ENCODE results near the gene VAV2.

The VAV2 gene

GRCh38 chr9:133869674-133870405, 122.3 kb downstream of the VAV2 start:
- DNase-seq (ENCODE audit: low read depth): no peak

DNA sequence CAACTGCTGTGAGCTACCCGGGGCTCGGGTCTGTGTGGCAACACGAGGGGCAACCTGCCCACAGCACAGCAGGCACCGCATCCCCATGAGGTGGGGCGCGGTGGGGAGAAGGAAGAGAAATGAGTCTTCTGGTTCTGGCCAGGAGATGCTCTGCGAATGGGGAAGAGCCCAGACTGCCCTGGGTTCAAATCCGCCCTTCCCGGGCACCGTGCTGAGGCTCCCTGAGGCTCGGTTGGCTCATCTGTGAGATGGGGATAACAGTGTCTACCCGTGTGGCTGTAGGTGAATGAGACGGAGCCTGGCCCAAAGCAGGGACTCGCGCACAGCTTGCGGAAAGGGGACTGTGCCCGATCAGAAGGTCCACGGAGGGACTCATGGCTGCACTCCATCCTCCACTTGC, 123.9 kb downstream of the VAV2 start:
- DNase-seq (ENCODE audit: low read depth): no peak
- no peak overlapping the region for H3K4me3 ChIP-seq (ENCODE audit: control insufficient read depth, low read depth, low read length)
- TF ChIP-seq CTCF (conservative IDR thresholded peaks at IDR 0.05; ENCODE audit: control insufficient read depth, insufficient read depth, low read depth, low read length): no peak

More at GRCh38 chr9:133869674-133870405, 122.3 kb downstream of the VAV2 start:
- H3K4me3 ChIP-seq (ENCODE audit: control insufficient read depth, low read depth, low read length): no peak overlapping the region
- TF ChIP-seq CTCF (conservative IDR thresholded peaks at IDR 0.05; ENCODE audit: control insufficient read depth, insufficient read depth, low read depth, low read length): no peak

DNA sequence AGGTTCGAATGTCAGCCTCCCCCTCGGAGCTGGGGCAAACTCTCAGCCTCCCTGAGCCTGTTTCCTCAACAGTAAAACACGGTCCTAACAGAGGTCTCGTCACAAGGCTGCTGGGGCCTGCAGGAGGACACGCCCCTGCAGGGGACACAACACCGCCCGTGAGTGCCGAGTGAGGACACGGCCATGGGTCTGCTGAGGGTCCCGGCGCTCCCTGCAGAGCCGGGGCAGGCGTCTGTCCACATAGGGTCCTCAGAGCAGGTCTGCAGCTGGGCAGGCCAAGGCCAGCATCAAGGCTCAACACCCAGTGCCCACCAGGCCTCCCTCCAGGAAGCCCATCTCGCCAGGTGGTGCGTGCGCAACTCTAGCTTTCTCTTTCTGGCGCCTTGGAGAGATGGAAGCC, 125.2 kb downstream of the VAV2 start:
- no peak for TF ChIP-seq CTCF (conservative IDR thresholded peaks at IDR 0.05; ENCODE audit: control insufficient read depth, insufficient read depth, low read depth, low read length)
- no peak for DNase-seq (ENCODE audit: low read depth)

DNA sequence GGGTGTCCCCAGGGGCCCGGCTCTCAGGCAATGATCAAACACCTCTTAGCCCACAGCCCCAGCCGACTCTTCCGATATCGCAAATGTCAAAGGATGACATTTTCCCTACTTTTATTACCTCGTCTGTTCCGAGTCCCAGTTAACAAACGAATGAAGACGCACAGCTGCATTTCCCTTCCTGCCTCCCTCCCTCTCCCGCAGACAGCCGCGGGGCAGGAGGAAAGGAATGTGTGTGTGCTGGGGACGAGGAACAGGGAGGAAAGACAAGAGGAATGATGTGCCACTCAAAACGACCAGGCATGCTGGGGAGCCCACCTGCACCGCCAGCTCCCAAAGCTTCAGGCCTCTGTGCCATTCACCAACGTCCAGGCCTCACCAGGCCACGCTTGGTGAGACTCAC, 128.1 kb downstream of the VAV2 start:
- no peak for TF ChIP-seq CTCF (conservative IDR thresholded peaks at IDR 0.05; ENCODE audit: control insufficient read depth, insufficient read depth, low read depth, low read length)
- no peak overlapping the region for H3K4me3 ChIP-seq (ENCODE audit: control insufficient read depth, low read depth, low read length)
- no peak for DNase-seq (ENCODE audit: low read depth)

More for the DNA sequence above, 125.2 kb downstream of the VAV2 start:
- H3K4me3 ChIP-seq (ENCODE audit: control insufficient read depth, low read depth, low read length): no peak overlapping the region

DNA sequence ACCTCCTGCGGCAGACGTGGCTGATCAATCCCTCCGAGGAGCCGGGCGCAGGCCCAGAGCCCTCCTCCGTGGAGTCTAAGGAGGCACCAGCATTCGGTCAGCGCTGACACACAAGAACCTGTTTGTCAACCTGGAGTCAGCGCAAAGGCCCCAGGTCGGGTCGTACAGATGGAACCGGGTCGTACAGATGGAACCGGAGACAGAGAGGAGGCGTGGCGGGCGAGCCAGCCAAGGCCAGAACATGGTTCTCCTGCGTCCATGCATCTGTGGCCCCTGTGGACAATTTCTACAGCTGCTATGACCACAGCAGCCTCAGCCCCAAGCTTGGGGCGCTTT, 128.9 kb downstream of the VAV2 start:
- TF ChIP-seq CTCF (conservative IDR thresholded peaks at IDR 0.05; ENCODE audit: control insufficient read depth, insufficient read depth, low read depth, low read length): no peak
- no peak overlapping the region for H3K4me3 ChIP-seq (ENCODE audit: control insufficient read depth, low read depth, low read length)
- no peak for DNase-seq (ENCODE audit: low read depth)

GRCh38 chr9:133862585-133863256, 129.4 kb downstream of the VAV2 start:
- TF ChIP-seq CTCF (conservative IDR thresholded peaks at IDR 0.05; ENCODE audit: control insufficient read depth, insufficient read depth, low read depth, low read length): no peak
- DNase-seq (ENCODE audit: low read depth): no peak
- H3K4me3 ChIP-seq (ENCODE audit: control insufficient read depth, low read depth, low read length): no peak overlapping the region

Measured in fibroblast of mammary gland (primary cell).